H1 (cell line): Measurements from ENCODE around the gene SMARCC1. TPM values are rescaled to one million over a fixed set of nuclear protein-coding genes. Genes with fewer than 3 reads are reported as not detected.

Source experiments
- CTCF ChIA-PET: fragments of 300-600 bp; sonication (Branson Sonifier 250); formaldehyde crosslinking; loops from one replicate; lab custom pipeline; 2021; ENCODE audit not compliant: partially characterized antibody; lab: Charles Lee
- POLR2A ChIA-PET: fragments of 300-600 bp; sonication (Branson Sonifier 250); formaldehyde crosslinking; loops from one replicate; lab custom pipeline; 2021; ENCODE audit warnings: inconsistent platforms; ENCODE audit not compliant: partially characterized antibody; lab: Charles Lee
- DNase-seq, 2 experiments: peaks; one replicate each; pipeline versions ENCODE4 v3.0.0 to v3.0.0-alpha.2; 2010 to 2022; ENCODE audit warnings: low spot score in 2 of 2, low read depth in 1 of 2, mixed read lengths in 1 of 2
- FAIRE-seq: peaks from 2 replicates; lab custom pipeline; 2011; peaks lifted over from hg19 to GRCh38; lab: Jason Lieb, UNC
- H2AFZ ChIP-seq: 2 replicates; pipeline ENCODE4 v1.8.1; 2012; ENCODE audit warnings: low read length, inconsistent platforms
- H2AK5ac ChIP-seq: 2 replicates; pipeline ENCODE4 v1.6.1; 2013; ENCODE audit warnings: low read depth, low read length
- H2BK120ac ChIP-seq: replicated peaks from 2 replicates; pipeline ENCODE3; 2013; ENCODE audit warnings: low read depth, low read length, inconsistent platforms
- H2BK12ac ChIP-seq: 2 replicates; pipeline ENCODE4 v1.6.1; 2013; ENCODE audit warnings: low read depth, low read length
- H2BK15ac ChIP-seq: 2 replicates; pipeline ENCODE4 v1.6.1; 2013; ENCODE audit warnings: low read length
- H2BK20ac ChIP-seq: 2 replicates; pipeline ENCODE4 v1.6.1; 2013; ENCODE audit warnings: low read length
- H2BK5ac ChIP-seq: 2 replicates; pipeline ENCODE4 v1.6.1; 2013; ENCODE audit warnings: low read depth, low read length
- H3K14ac ChIP-seq: 2 replicates; pipeline ENCODE4 v1.6.1; 2013; ENCODE audit warnings: inconsistent platforms; ENCODE audit not compliant: insufficient read length
- H3K18ac ChIP-seq: 2 replicates; pipeline ENCODE4 v1.6.1; 2013; ENCODE audit warnings: low read length; ENCODE audit errors: extremely low read depth
- H3K23ac ChIP-seq: 2 replicates; pipeline ENCODE4 v1.6.1; 2013; ENCODE audit warnings: inconsistent platforms; ENCODE audit not compliant: insufficient read length
- H3K23me2 ChIP-seq: 2 replicates; pipeline ENCODE4 v1.6.1; 2013; ENCODE audit warnings: low read depth, low read length
- H3K27ac ChIP-seq: 2 replicates; pipeline ENCODE4 v1.6.1; 2011; ENCODE audit warnings: low read depth, low read length, inconsistent platforms
- H3K27me3 ChIP-seq, 4 experiments: replicated peaks in 1 of 4; 1 replicate in 1 of 4; 2 replicates in 3 of 4; pipeline versions ENCODE4 v1.6.1 to v1.8.1; 2011 to 2013; ENCODE audit warnings: low read length in 3 of 4, mild to moderate bottlenecking in 3 of 4, inconsistent platforms in 2 of 4, mixed read lengths in 2 of 4, moderate library complexity in 1 of 4; ENCODE audit not compliant: control insufficient read depth in 3 of 4, insufficient read depth in 3 of 4; ENCODE audit errors: extremely low read depth in 1 of 4
- H3K36me3 ChIP-seq, 4 experiments: 2 replicates each; pipeline versions ENCODE4 v1.6.1 to v1.8.1; 2011 to 2013; ENCODE audit warnings: mild to moderate bottlenecking in 4 of 4, low read length in 3 of 4, moderate library complexity in 2 of 4, control low read depth in 1 of 4, inconsistent platforms in 1 of 4; ENCODE audit not compliant: insufficient read depth in 4 of 4, control insufficient read depth in 2 of 4
- H3K4ac ChIP-seq: replicated peaks from 2 replicates; pipeline ENCODE3; 2013; ENCODE audit warnings: low read length, low read depth, mixed read lengths, inconsistent platforms; ENCODE audit not compliant: insufficient read length
- H3K4me1 ChIP-seq, 4 experiments: replicated peaks in 1 of 4; 1 replicate in 1 of 4; 2 replicates in 3 of 4; pipeline versions ENCODE4 v1.6.1 to v1.8.1; 2011 to 2013; ENCODE audit warnings: low read length in 3 of 4, inconsistent platforms in 2 of 4, mixed read lengths in 1 of 4; ENCODE audit not compliant: insufficient read depth in 4 of 4, control insufficient read depth in 3 of 4
- H3K4me2 ChIP-seq, 2 experiments: 2 replicates each; pipeline versions ENCODE4 v1.6.1 to v1.8.1; 2011 to 2013; ENCODE audit warnings: low read depth in 2 of 2, low read length in 2 of 2, control low read depth in 1 of 2, inconsistent platforms in 1 of 2, mild to moderate bottlenecking in 1 of 2; ENCODE audit not compliant: insufficient read depth in 1 of 2
- H3K4me3 ChIP-seq, 4 experiments: fragments of 200-600, 300-600 bp in 1 of 4; sonication (generic), shearing (Covaris generic), sonication (Bioruptor Twin) in 1 of 4; 2 replicates each; pipeline versions ENCODE4 v1.5.1 to v1.8.1; 2011 to 2016; ENCODE audit warnings: low read length in 4 of 4, low read depth in 3 of 4, control low read depth in 2 of 4, inconsistent platforms in 2 of 4, mild to moderate bottlenecking in 2 of 4, mixed read lengths in 1 of 4, moderate library complexity in 1 of 4; ENCODE audit not compliant: insufficient read depth in 2 of 4; ENCODE audit errors: extremely low read depth in 1 of 4
- H3K56ac ChIP-seq: replicated peaks from 2 replicates; pipeline ENCODE3; 2013; ENCODE audit warnings: low read depth, mild to moderate bottlenecking, mixed read lengths, low read length, inconsistent platforms; ENCODE audit not compliant: insufficient read length
- H3K79me1 ChIP-seq: 2 replicates; pipeline ENCODE4 v1.6.1; 2013; ENCODE audit warnings: low read depth, low read length, control low read depth
- H3K79me2 ChIP-seq, 2 experiments: 2 replicates each; pipeline versions ENCODE4 v1.6.1 to v1.8.1; 2012 to 2013; ENCODE audit warnings: low read length in 2 of 2, mild to moderate bottlenecking in 2 of 2, inconsistent platforms in 1 of 2; ENCODE audit not compliant: insufficient read depth in 2 of 2, control insufficient read depth in 1 of 2
- H3K9ac ChIP-seq, 4 experiments: replicated peaks in 1 of 4; 1 replicate in 1 of 4; 2 replicates in 3 of 4; pipeline versions ENCODE4 v1.6.1 to v1.8.1; 2011 to 2013; ENCODE audit warnings: low read depth in 3 of 4, low read length in 3 of 4, control low read depth in 2 of 4, mild to moderate bottlenecking in 2 of 4, moderate library complexity in 2 of 4, inconsistent platforms in 1 of 4; ENCODE audit errors: extremely low read depth in 1 of 4
- H3K9me3 ChIP-seq, 2 experiments: 2 replicates each; pipeline versions ENCODE4 v1.6.1 to v1.8.1; 2012 to 2013; ENCODE audit warnings: mild to moderate bottlenecking in 2 of 2, moderate library complexity in 2 of 2, control low read depth in 1 of 2, inconsistent platforms in 1 of 2, low read depth in 1 of 2, low read length in 1 of 2, mixed read lengths in 1 of 2; ENCODE audit not compliant: insufficient read depth in 2 of 2
- H4K20me1 ChIP-seq, 2 experiments: replicated peaks in 1 of 2; 2 replicates each; pipeline versions ENCODE3 to v1.8.1; 2011 to 2013; ENCODE audit warnings: inconsistent platforms in 2 of 2, low read length in 2 of 2, mild to moderate bottlenecking in 1 of 2; ENCODE audit not compliant: insufficient read depth in 2 of 2, control insufficient read depth in 1 of 2
- H4K5ac ChIP-seq: 2 replicates; pipeline ENCODE4 v1.6.1; 2013; ENCODE audit warnings: low read length, low read depth, mixed read lengths, inconsistent platforms; ENCODE audit not compliant: insufficient read length
- H4K8ac ChIP-seq: 2 replicates; pipeline ENCODE4 v1.8.0; 2013; ENCODE audit warnings: mild to moderate bottlenecking, moderate library complexity, low read length, inconsistent platforms; ENCODE audit not compliant: insufficient read depth; ENCODE audit errors: extremely low read depth
- H4K91ac ChIP-seq: replicated peaks from 2 replicates; pipeline ENCODE3; 2013; ENCODE audit warnings: low read length, mixed read lengths, inconsistent platforms; ENCODE audit not compliant: insufficient read length
- CBX8 ChIP-seq: fragments of 300-800, 300-1000 bp; sonication (generic); IDR thresholded peaks from 2 replicates; pipeline ENCODE4 v1.7.1; 2016; ENCODE audit warnings: low read depth, low read length, borderline replicate concordance
- RAD21 ChIP-seq, 2 experiments: IDR thresholded peaks in 1 of 2; conservative IDR thresholded peaks in 1 of 2; 2 replicates each; pipeline ENCODE4 v1.6.1; 2011; ENCODE audit warnings: low read depth in 2 of 2, low read length in 2 of 2, improper control_type of control experiment in 1 of 2, inconsistent platforms in 1 of 2, mild to moderate bottlenecking in 1 of 2, moderate library complexity in 1 of 2
- WGBS, 2 experiments: shearing (Covaris generic) in 1 of 2; methylation state at CpG; one replicate each; pipeline versions ENCODE4 v1.1.6 to v1.1.7; 2013 to 2015; ENCODE audit warnings: low lambda C conversion rate in 2 of 2, mixed read lengths in 2 of 2, inconsistent platforms in 1 of 2, low coverage in 1 of 2, missing lambda C conversion rate in 1 of 2; ENCODE audit not compliant: insufficient replicate concordance in 2 of 2, insufficient coverage in 1 of 2, insufficient read length in 1 of 2; ENCODE audit errors: extremely low coverage in 1 of 2, missing lambda C conversion rate in 1 of 2; 5-methylcytosine and 5-hydroxymethylcytosine counted together
- polyA plus RNA-seq, 7 experiments: library from polyadenylated mRNA; depleted of rRNA in 3 of 7; stranded (reverse) in 5 of 7; unstranded in 2 of 7; fragments of >200 nt in 5 of 7; fragments of 200-250 nt in 2 of 7; gene quantifications; 1 replicate in 5 of 7; 2 replicates in 1 of 7; 4 replicates in 1 of 7; pipeline versions ENCODE4 v1.2.1 to v1.2.3, GENCODE V29; 2011 to 2013; ENCODE audit warnings: missing spikeins in 2 of 7, mixed read lengths in 2 of 7
- total RNA-seq: library from RNA; stranded (reverse); fragmentation: NEBNext Ultra II Directional; extraction: Animal tissue kit (Norgen Biotek cat#: 25700); gene quantifications from 2 replicates; pipeline ENCODE4 v1.2.1, GENCODE V29; 2021
- TF ChIP-seq, protein P1 (sequence below): IDR thresholded peaks from 2 replicates; pipeline ENCODE4 v1.6.1; 2011; ENCODE audit warnings: low read length, improper control_type of control experiment

The SMARCC1 gene
- total and polyA plus RNA-seq, 2 of the 8 experiments (the other 6 are each of a cell fraction or from before 2014, with no cell fraction given) = 64.1 to 335 TPM

DNA sequence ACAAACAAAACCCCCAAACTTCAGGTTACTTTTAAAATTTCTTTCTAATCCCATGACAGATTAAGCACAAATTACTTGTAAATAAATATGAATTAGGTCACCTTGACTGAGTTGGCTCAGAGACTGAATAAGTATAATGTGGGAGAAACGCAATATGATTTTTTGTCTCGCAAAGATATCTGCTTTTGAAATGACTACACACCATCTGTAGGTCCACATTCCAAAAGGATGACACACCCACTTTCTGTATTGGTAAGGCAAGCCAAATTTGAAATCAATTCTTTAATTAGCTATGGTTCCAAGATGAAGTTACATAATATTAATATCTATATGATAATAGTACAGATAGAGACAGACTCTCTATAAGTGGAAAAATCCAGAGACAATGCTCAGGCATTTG, 136.1 kb downstream of the SMARCC1 start:
- Histone ChIP-seq H3K4me3 (no peak overlapping the region), H3K4me2 (no peak overlapping the region), H3K23me2 (no peaks in the 10 kb centered on the region), H3K4me1 (no peaks in the 10 kb centered on the region), H3K14ac (no peak overlapping the region), H3K79me2 (peaks cover 0 to 54% of the 10 kb centered on the region in 2 experiments; a peak in 2 of 4 replicates), H4K91ac (no peak overlapping the region), H3K27ac (no peak overlapping the region), H2BK5ac (no peak overlapping the region), H3K9me3 (no peaks in the 10 kb centered on the region), H3K27me3 (peaks cover 0 to 2% (median 0%) of the 10 kb centered on the region in 4 experiments; a peak in 1 of 7 replicates), H2BK120ac (no peak overlapping the region), H2BK12ac (no peak overlapping the region), H4K20me1 (peaks cover 0 to 3% of the 10 kb centered on the region in 2 experiments), H2AK5ac (no peak overlapping the region), H2AFZ (no peak overlapping the region), H3K56ac (no peak overlapping the region), H3K4ac (no peak overlapping the region), H4K5ac (no peak overlapping the region), H2BK20ac (no peak overlapping the region), H3K36me3 (peaks cover 6 to 50% (median 20%) of the 10 kb centered on the region in 4 experiments), H2BK15ac (no peak overlapping the region), H3K23ac (no peak overlapping the region), H4K8ac (no peak overlapping the region), H3K18ac (no peak overlapping the region), H3K9ac (no peak overlapping the region), H3K79me1 (peaks cover 5% of the 10 kb centered on the region; the same call in 1 of the 2 replicates)
- no peak for DNase-seq
- ChIA-PET CTCF (interaction anchor here (0.6 kb wide), 1 partner anchor 84 kb away, joined by 3 read pairs; no protein-coding TSS in a partner anchor), POLR2A (no interaction called here)
- TF ChIP-seq RAD21 (IDR thresholded peaks at IDR 0.05 in 1 of 2, conservative IDR thresholded peaks at IDR 0.05 in 1 of 2; ENCODE audit: low read depth in 2 of 2, low read length in 2 of 2) (no peak), CBX8 (no peak)
- TF ChIP-seq, protein P1, sequence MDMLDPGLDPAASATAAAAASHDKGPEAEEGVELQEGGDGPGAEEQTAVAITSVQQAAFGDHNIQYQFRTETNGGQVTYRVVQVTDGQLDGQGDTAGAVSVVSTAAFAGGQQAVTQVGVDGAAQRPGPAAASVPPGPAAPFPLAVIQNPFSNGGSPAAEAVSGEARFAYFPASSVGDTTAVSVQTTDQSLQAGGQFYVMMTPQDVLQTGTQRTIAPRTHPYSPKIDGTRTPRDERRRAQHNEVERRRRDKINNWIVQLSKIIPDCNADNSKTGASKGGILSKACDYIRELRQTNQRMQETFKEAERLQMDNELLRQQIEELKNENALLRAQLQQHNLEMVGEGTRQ = no peak
- 100% methylated on average over 2 of the region's 2 CpGs; no CpG with 5 or more reads in 1 of the 2 experiments for whole genome bisulfite sequencing, 2 experiments
- no peak for FAIRE-seq
